ENCODE data around the gene FOS. TPM values are rescaled to one million over a fixed set of nuclear protein-coding genes. Genes with fewer than 3 reads are reported as not detected.

Gene FOS
- total and polyA plus RNA-seq, 2 of the 13 experiments (the other 11 are each of a cell fraction or from before 2014, with no cell fraction given): 15.9 to 24.2 TPM

DNA sequence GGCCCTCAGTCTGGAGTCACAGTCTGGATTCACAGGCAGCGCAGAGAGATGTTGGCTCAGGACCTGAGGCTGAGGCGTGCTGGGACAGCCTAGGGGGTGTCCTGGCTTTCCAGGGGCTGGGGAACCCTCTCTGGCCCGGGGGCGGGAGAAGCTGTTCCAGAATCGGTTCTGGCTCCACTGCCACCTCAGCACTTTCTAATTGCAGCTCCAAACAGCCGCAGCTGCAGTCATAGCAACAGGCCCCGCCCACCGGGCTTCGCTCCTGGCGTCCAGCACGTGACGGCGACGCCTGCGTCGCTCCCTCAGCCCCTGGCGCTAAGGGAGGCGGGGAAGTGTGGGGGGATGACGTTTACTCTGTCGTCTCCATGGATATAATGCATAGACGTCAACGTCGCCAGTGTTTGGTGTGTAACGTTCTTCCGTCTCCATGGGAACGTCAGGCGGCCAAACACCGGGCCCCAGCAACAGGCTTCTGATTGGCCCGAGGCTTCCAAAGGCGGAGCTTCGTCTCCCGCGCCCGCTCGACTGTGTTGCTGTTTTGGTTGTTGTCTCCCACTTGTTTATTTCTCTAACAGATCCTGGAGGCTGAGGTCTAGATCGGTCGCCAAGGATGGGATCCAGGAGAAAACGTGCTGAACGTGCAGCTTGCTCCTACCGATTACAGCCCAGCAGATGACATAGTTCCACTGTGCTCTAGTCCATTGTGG, 19.7 kb upstream of the FOS start (continued):
- TF ChIP-seq, protein P1, sequence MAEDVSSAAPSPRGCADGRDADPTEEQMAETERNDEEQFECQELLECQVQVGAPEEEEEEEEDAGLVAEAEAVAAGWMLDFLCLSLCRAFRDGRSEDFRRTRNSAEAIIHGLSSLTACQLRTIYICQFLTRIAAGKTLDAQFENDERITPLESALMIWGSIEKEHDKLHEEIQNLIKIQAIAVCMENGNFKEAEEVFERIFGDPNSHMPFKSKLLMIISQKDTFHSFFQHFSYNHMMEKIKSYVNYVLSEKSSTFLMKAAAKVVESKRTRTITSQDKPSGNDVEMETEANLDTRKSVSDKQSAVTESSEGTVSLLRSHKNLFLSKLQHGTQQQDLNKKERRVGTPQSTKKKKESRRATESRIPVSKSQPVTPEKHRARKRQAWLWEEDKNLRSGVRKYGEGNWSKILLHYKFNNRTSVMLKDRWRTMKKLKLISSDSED (CRISPR knock-in tag; IDR thresholded peaks at IDR 0.05): no peak
- peak; percentile 94 for TF ChIP-seq FOXJ3 (CRISPR knock-in tag; IDR thresholded peaks at IDR 0.05; ENCODE audit: borderline replicate concordance)
- TF ChIP-seq ZNF674 (CRISPR knock-in tag; IDR thresholded peaks at IDR 0.05; ENCODE audit: low read depth): no peak
- TF ChIP-seq ZNF501 (CRISPR knock-in tag; IDR thresholded peaks at IDR 0.05): 0 out of 2 replicates have a peak, but pooled peaks have one; percentile 47
- 0 out of 2 replicates have a peak, but pooled peaks have one; percentile 49 for TF ChIP-seq ZNF761 (CRISPR knock-in tag; conservative IDR thresholded peaks at IDR 0.05)
- TF ChIP-seq RXRB (CRISPR knock-in tag; IDR thresholded peaks at IDR 0.05; ENCODE audit: borderline replicate concordance): 0 out of 2 replicates have a peak, but pooled peaks have one; percentile 13
- TF ChIP-seq ZNF350 (CRISPR knock-in tag; IDR thresholded peaks at IDR 0.05; ENCODE audit: borderline replicate concordance, low read depth): peak; percentile 69
- TF ChIP-seq, protein P2, sequence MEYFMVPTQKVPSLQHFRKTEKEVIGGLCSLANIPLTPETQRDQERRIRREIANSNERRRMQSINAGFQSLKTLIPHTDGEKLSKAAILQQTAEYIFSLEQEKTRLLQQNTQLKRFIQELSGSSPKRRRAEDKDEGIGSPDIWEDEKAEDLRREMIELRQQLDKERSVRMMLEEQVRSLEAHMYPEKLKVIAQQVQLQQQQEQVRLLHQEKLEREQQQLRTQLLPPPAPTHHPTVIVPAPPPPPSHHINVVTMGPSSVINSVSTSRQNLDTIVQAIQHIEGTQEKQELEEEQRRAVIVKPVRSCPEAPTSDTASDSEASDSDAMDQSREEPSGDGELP (IDR thresholded peaks at IDR 0.05; ENCODE audit: borderline replicate concordance, low read depth): peak; percentile 45; the same call in 1 of the 2 replicates
- TF ChIP-seq, protein P3, sequence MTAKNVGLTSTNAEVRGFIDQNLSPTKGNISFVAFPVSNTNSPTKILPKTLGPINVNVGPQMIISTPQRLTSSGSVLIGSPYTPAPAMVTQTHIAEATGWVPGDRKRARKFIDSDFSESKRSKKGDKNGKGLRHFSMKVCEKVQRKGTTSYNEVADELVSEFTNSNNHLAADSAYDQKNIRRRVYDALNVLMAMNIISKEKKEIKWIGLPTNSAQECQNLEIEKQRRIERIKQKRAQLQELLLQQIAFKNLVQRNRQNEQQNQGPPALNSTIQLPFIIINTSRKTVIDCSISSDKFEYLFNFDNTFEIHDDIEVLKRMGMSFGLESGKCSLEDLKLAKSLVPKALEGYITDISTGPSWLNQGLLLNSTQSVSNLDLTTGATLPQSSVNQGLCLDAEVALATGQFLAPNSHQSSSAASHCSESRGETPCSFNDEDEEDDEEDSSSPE (CRISPR knock-in tag; IDR thresholded peaks at IDR 0.05): peak; percentile 81
- no peak for TF ChIP-seq MIER3 (CRISPR knock-in tag; IDR thresholded peaks at IDR 0.05; ENCODE audit: borderline replicate concordance)
- TF ChIP-seq NR2C2 (CRISPR knock-in tag; IDR thresholded peaks at IDR 0.05; ENCODE audit: borderline replicate concordance): no peak
- TF ChIP-seq, protein P4, sequence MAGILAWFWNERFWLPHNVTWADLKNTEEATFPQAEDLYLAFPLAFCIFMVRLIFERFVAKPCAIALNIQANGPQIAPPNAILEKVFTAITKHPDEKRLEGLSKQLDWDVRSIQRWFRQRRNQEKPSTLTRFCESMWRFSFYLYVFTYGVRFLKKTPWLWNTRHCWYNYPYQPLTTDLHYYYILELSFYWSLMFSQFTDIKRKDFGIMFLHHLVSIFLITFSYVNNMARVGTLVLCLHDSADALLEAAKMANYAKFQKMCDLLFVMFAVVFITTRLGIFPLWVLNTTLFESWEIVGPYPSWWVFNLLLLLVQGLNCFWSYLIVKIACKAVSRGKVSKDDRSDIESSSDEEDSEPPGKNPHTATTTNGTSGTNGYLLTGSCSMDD (CRISPR knock-in tag; IDR thresholded peaks at IDR 0.05): no peak
- TF ChIP-seq ASH2L (IDR thresholded peaks at IDR 0.05; ENCODE audit: insufficient read length, low read depth, low read length): no peak
- TF ChIP-seq YY1 (IDR thresholded peaks at IDR 0.05; ENCODE audit: insufficient read depth, insufficient replicate concordance, low read depth, low read length): peak; percentile 25
- no peak for TF ChIP-seq ZMYM2 (CRISPR knock-in tag; IDR thresholded peaks at IDR 0.05)
- TF ChIP-seq ZNF263 (CRISPR knock-in tag; IDR thresholded peaks at IDR 0.05): no peak
- peak; percentile 97 for TF ChIP-seq RFXANK (CRISPR knock-in tag; IDR thresholded peaks at IDR 0.05)
- TF ChIP-seq, protein P5, sequence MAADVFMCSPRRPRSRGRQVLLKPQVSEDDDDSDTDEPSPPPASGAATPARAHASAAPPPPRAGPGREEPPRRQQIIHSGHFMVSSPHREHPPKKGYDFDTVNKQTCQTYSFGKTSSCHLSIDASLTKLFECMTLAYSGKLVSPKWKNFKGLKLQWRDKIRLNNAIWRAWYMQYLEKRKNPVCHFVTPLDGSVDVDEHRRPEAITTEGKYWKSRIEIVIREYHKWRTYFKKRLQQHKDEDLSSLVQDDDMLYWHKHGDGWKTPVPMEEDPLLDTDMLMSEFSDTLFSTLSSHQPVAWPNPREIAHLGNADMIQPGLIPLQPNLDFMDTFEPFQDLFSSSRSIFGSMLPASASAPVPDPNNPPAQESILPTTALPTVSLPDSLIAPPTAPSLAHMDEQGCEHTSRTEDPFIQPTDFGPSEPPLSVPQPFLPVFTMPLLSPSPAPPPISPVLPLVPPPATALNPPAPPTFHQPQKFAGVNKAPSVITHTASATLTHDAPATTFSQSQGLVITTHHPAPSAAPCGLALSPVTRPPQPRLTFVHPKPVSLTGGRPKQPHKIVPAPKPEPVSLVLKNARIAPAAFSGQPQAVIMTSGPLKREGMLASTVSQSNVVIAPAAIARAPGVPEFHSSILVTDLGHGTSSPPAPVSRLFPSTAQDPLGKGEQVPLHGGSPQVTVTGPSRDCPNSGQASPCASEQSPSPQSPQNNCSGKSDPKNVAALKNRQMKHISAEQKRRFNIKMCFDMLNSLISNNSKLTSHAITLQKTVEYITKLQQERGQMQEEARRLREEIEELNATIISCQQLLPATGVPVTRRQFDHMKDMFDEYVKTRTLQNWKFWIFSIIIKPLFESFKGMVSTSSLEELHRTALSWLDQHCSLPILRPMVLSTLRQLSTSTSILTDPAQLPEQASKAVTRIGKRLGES (CRISPR knock-in tag; IDR thresholded peaks at IDR 0.05; ENCODE audit: borderline replicate concordance): no peak
- peak; percentile 77 for TF ChIP-seq RAD51 (IDR thresholded peaks at IDR 0.05; ENCODE audit: borderline replicate concordance)
- no peak for TF ChIP-seq ZC3H4 (CRISPR knock-in tag; IDR thresholded peaks at IDR 0.05; ENCODE audit: borderline replicate concordance)
- no peak for TF ChIP-seq ZBTB3 (CRISPR knock-in tag; IDR thresholded peaks at IDR 0.05; ENCODE audit: borderline replicate concordance, low read depth)
- TF ChIP-seq HIVEP1 (CRISPR knock-in tag; IDR thresholded peaks at IDR 0.05): peak; percentile 94
- TF ChIP-seq CEBPB (IDR thresholded peaks at IDR 0.05; ENCODE audit: borderline replicate concordance, low read depth, low read length): no peak
